Measurements from ENCODE around the gene ACTR3. TPM values are rescaled to one million over a fixed set of nuclear protein-coding genes. Genes with fewer than 3 reads are reported as not detected.

ACTR3 gene
- polyA plus RNA-seq, 1 donor = 108 TPM

DNA sequence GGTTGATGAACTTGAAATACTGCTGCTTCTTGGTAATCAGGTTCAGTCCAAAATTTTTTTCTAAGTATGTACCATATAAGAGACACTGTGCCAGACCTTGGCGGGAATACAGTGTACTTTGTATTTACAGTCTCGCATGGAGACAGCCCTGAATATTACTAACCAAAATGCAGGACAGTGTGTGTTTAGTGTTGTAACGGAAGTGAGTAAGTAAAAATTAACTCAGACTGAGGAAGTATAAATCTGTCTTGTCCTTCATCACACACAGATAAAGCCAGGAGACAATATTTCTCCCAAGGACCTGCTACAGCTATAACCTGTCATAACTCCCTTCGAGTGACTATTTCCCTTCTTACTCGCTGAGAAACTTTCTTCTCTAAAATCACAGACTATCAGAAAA is 76.9 kb downstream of the ACTR3 start:
- DNase-seq = no peak

DNA sequence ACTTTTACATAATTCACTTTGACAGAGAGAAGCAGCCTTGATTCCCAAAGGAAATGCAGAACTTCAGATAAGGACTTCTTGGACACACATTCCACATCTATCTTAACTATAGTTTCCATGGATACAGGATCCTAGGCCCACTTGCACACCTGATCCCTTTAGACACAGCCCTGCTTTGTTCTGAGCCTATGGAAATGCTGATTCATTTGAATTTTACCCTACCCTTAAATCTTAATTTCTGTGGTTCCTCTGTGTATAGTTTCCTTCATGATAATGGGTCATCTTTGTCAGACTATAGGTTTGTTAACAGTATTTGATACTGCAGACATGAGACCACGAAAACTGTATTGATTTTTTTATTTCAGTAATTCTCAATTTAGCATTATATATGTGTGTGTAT is 77.4 kb downstream of the ACTR3 start:
- DNase-seq = no peak

- DNase-seq = no peak
Measured at GRCh38 chr2:113972766-113973165, 82.9 kb downstream of the ACTR3 start.

- DNase-seq = no peak
Measured at GRCh38 chr2:113973810-113974209, 83.9 kb downstream of the ACTR3 start.

- DNase-seq = no peak
Measured at GRCh38 chr2:113974727-113975126, 84.8 kb downstream of the ACTR3 start.

DNA sequence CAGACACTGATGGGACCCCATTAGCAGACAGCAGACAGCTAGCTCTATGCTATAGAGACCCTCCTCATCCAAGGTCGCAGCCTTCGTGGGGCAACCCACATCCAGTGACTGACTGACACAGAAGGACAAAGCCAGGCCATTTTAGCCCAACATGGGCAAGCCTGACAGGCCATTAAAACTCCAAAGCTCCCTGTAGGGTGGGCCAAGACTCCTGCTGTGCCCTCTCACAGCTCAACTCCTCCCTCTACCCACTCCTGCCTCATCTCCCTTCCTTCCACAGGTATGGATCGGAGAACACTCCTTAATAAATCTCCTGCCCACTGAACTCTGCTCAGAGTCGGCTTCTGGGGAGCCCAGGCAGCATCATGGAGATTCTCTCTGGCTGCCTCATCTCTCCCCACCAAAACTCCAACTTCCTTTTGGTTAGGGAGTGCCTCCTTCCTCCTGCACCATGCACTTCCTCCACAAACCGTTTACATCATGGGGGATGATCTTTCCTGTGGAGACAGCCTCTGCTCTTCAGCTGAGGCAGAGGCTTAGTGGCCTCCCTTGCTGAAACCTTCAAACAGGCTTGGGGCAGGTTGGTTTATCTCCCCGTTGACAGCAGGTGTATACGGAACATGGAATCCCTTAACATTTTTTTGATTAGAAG is 86.5 kb downstream of the ACTR3 start:
- DNase-seq = no peak

GRCh38 chr2:113977060-113977659 is 87.3 kb downstream of the ACTR3 start:
- DNase-seq = no peak

- DNase-seq = peak; percentile 61
Measured at GRCh38 chr2:113977660-113978523, 88.0 kb downstream of the ACTR3 start.

- DNase-seq = no peak
Measured at GRCh38 chr2:113978524-113979190, 88.8 kb downstream of the ACTR3 start.

GRCh38 chr2:113979191-113980128 is 89.6 kb downstream of the ACTR3 start:
- DNase-seq = no peak

- no peak for DNase-seq
Measured at GRCh38 chr2:113980946-113981345, 91.1 kb downstream of the ACTR3 start.

- no peak for DNase-seq
Measured at GRCh38 chr2:113981404-113982134, 91.7 kb downstream of the ACTR3 start.

GRCh38 chr2:113985554-113986397 is 95.9 kb downstream of the ACTR3 start:
- DNase-seq = no peak

DNA sequence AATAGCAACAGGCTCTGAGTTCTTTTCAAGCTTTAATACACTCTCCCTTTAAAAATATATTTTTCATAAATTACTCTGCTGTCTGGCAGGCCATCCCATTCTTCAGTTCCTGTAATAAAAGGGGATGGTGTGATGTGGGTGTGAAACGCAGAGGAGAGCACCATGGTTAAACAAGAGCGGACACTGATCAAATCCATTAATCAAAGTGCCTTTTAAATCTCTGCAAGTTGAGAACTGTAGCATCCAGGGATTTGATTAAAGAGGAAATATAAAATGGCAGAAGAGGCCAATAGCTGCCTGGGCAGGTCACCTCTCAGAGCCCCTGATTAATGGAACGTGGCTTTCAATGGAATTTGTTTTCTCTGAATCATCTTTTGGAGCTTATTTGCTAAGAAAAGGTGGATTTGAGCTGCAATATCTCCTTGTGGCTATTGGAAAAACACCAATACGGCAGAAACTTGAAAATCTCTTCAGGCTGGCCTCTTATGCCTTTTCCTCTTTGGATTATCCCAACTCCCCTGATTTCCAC is 96.9 kb downstream of the ACTR3 start:
- no peak for DNase-seq

DNA sequence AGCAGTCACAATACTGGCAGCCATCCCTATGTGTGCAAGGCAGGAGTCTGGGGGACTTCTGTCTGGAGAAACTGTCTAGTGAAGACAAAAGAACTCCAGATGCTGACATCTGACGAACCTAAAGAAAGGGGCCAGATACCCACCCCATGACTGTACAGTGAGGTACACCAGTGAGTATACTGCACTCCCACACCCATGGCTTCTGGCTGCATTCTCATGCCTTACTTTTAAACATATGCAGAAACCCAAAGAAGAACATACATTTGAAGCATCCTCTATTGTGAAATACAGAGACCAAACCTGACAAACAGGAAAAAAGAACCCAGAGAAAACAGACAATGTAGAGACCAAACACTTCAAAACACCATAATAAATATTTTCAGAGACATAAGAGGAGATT is 102.2 kb downstream of the ACTR3 start:
- no peak for DNase-seq

DNA sequence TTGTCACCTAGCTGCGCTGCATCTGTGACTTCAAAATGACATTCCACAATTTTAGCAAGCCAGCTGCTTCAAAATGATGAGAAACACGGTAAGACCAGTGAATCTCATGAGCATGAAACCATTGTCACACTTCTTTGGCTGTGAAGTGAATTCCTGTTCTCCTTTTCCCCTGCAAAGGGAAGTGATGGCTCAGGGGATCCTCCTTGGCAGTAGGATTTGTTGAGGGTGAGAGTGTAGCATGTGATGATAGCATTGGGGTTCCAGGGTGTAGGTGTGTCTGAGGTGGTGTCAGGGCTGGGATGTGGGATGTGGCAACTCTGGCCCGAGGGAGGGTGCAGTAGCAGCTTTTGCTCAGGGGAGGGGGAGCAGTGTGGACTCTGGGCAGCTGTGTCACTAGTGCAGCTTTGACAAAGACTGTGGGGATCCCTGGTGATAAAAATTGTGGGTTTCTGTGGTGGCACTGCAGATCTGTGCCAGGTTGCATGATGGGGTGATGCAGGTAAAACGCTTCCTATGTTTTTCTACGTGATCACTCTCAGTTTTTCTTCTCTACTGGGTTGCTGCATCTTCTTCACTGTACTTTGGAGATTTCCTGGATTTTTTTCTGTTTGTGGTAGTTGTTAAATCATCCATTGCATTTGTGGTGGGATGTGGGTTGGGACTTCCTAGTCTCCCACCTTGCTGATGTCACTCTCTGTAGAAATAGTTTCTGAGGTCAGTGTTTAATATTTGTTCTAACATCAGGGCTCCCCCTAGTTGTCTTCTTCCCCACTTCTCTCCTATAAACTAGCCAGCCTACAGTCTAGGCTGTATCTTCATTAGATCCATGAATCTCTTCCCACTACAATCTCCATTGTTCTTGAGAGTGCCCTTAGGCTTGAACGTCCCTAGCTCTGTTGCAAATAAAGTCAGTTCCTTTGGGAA is 107.0 kb downstream of the ACTR3 start:
- no peak for DNase-seq

DNA sequence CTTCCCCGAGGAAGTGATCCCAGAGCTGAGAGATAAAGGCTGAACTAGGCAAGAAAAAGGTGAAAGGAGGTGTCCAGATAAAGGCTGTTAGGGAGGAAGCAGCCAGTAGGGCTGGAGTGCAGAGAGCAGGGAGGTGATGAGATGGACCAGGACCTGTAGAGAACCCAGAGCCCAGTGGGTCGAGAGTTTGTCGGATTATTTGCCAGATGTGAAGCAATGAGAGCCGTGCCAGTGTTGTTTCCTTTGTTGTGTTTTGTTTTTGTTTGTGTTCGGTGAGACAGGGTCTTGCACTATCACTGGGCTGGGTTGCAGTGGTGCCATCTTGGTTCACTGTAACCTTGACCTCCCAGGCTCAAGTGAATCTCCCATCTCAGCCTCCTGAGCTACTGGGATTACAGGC is 111.3 kb downstream of the ACTR3 start:
- no peak for DNase-seq

DNA sequence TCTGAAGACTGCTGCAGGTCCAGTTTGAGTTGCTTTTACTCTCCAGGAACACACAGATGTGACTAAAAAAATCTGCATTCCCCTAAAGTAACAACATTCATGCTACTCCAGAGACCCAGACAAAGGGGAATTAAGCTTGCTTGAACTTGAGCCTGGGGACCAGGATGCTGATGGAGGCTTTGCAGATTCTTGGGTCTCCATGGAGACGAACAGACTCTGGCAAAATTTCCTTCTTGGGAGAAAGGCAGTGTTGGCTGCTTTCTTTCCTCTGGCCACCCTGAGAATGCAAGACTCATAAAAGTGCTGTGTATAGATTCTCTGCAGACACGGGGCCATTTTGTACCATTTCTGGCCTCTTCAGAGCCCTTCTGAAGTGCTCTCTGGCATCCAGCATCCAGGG is 112.0 kb downstream of the ACTR3 start:
- DNase-seq = no peak
